GM10847 (cell line): ENCODE results near the gene KCNMA1.

Experiments used
- POLR2A ChIP-seq: IDR thresholded peaks from 2 replicates; pipeline ENCODE4 v1.6.1; 2011; ENCODE audit not compliant: insufficient read length; ENCODE audit errors: extremely low read depth

The KCNMA1 gene

GRCh38 chr10:77334501-77334900 is 303.1 kb downstream of the KCNMA1 start:
- TF ChIP-seq POLR2A, result no peak

GRCh38 chr10:77333610-77334340 is 303.8 kb downstream of the KCNMA1 start:
- no peak for TF ChIP-seq POLR2A

- no peak for TF ChIP-seq POLR2A
Measured at GRCh38 chr10:77332256-77332655, 305.4 kb downstream of the KCNMA1 start.

GRCh38 chr10:77328272-77328816 is 309.3 kb downstream of the KCNMA1 start:
- no peak for TF ChIP-seq POLR2A

GRCh38 chr10:77325233-77325537 is 312.4 kb downstream of the KCNMA1 start:
- no peak for TF ChIP-seq POLR2A

- no peak for TF ChIP-seq POLR2A
Measured at GRCh38 chr10:77321838-77322237, 315.8 kb downstream of the KCNMA1 start.

- TF ChIP-seq POLR2A, result no peak
Measured at GRCh38 chr10:77320971-77321471, 316.6 kb downstream of the KCNMA1 start.

GRCh38 chr10:77319557-77319956 is 318.1 kb downstream of the KCNMA1 start:
- TF ChIP-seq POLR2A, result no peak

GRCh38 chr10:77318739-77319138 is 318.9 kb downstream of the KCNMA1 start:
- no peak for TF ChIP-seq POLR2A

- TF ChIP-seq POLR2A, result no peak
Measured at GRCh38 chr10:77317221-77317620, 320.4 kb downstream of the KCNMA1 start.

- no peak for TF ChIP-seq POLR2A
Measured at GRCh38 chr10:77315496-77316129, 322.0 kb downstream of the KCNMA1 start.

- no peak for TF ChIP-seq POLR2A
Measured at GRCh38 chr10:77313066-77313750, 324.4 kb downstream of the KCNMA1 start.

- TF ChIP-seq POLR2A, result no peak
Measured at GRCh38 chr10:77311186-77311585, 326.4 kb downstream of the KCNMA1 start.

GRCh38 chr10:77310288-77310840 is 327.2 kb downstream of the KCNMA1 start:
- TF ChIP-seq POLR2A, result no peak

- TF ChIP-seq POLR2A, result no peak
Measured at GRCh38 chr10:77309509-77309908, 328.1 kb downstream of the KCNMA1 start.

GRCh38 chr10:77309092-77309491 is 328.5 kb downstream of the KCNMA1 start:
- TF ChIP-seq POLR2A, result no peak
